CD4-positive, alpha-beta T cell treated with Interleukin-6 for 4 hours (primary cell): ENCODE data around the gene GSTM5.
"Not testable (repeated sequence)": the region's sequence is repeated elsewhere in the genome, so short reads cannot be mapped to it uniquely, and the experiment has no call there.

ENCODE experiments used
- DNase-seq: peaks from one replicate; pipeline ENCODE4 v3.0.0-alpha.2; 2020; ENCODE audit warnings: mixed read lengths

Gene GSTM5

DNA sequence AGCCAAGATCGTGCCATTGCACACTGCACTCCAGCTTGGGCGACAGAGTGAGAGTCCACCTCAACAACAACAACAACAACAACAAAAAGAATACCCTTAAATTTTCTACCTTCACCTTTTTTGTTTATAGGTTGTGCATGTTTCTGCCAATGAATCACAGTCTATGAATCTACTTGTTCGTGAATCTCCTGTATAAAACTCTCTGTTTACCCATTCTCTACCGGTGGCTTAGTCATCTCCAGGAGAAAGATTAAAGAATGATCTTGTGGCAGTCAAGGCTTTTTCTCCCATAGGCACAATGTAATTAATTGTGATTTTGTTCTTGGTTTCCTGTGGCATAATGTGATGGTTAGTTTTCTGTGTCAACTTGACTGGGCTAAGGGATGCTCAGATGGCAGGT, 14.2 kb upstream of the GSTM5 start:
- not testable (repeated sequence) for DNase-seq

DNA sequence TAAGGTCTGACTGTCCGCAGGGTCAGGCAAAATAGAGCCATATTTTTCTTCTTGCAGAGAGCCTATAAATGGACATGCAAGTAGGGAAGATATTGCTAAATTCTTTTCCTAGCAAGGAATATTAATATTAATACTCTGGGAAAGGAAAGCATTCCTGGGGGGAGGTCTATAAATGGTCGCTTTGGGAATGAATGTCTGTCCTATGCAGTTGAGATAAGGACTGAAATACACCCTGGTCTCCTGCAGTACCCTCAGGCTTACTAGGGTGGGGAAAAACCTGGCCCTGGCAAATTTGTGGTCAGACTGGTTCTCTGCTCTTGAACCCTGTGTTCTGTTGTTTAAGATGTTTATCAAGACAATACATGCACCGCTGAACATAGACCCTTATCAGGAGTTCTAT, 9.1 kb upstream of the GSTM5 start:
- DNase-seq = not testable (repeated sequence)

DNA sequence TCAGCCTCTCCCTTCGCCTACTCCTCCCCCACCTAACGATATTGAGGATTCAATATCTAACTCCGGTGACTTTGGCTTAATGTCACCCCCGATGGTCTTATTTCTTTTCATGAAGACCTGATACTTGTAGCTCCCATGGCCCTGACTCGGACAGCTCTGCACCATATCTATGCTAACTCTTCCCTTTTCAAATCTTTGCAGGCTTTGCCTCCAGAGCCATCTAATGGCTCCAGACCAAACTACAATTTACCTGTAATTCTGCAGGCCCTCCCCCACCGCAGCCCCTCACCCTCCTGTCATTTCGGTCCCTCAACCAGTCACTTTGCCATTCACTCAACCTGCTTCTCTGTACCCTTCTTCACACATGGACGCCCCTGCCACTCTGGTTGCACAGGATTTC, 7.9 kb upstream of the GSTM5 start:
- no peak for DNase-seq

DNA sequence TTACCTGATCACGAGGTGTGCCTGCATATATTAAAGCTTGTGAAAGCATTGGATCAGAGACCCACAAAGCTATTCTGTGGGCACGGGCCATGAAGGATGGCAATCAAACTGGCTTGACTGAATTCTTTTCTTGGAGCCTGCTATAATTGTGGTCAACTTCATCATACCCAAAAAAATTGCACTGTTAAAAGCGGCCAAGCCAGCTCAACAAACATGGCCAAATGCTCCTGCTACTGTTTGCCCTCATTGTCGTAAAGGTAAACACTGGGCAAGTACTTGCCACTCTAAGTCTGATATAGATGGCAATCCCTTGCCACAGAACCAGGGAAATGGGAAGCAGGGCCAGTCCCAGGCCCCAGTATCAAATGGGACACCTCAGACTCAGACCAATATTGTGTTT, 6.6 kb upstream of the GSTM5 start:
- no peak for DNase-seq

DNA sequence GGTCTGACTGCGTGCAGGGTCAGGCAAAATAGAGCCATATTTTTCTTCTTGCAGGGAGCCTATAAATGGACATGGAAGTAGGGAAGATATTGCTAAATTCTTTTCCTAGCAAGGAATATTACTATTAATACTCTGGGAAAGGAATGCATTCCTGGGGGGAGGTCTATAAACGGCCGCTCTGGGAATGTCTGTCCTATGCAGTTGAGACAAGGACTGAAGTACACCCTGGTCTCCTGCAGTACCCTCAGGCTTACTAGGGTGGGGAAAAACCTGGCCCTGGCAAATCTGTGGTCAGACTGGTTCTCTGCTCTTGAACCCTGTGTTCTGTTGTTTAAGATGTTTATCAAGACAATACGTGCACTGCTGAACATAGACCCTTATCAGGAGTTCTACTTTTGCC, 3.1 kb upstream of the GSTM5 start:
- DNase-seq = not testable (repeated sequence)

DNA sequence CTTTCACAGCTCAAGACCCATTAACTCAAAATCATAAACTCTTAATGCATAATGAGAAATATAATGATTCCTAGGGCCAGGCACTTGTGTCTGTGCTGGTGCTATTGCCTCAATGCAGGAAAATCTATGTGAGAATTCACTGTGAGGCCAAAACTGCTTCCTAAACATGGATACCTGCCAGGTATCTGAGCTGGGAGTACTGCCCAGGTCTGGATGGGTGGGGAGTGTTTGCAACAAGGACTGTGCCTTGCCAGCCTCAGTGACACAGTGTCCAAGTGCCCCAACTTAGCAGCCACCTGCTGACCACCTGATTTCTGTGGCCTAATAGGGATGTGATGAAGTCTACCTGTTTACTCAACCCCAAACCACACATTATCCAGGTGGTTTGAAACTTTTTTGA, 2.2 kb upstream of the GSTM5 start:
- DNase-seq = not testable (repeated sequence)

DNA sequence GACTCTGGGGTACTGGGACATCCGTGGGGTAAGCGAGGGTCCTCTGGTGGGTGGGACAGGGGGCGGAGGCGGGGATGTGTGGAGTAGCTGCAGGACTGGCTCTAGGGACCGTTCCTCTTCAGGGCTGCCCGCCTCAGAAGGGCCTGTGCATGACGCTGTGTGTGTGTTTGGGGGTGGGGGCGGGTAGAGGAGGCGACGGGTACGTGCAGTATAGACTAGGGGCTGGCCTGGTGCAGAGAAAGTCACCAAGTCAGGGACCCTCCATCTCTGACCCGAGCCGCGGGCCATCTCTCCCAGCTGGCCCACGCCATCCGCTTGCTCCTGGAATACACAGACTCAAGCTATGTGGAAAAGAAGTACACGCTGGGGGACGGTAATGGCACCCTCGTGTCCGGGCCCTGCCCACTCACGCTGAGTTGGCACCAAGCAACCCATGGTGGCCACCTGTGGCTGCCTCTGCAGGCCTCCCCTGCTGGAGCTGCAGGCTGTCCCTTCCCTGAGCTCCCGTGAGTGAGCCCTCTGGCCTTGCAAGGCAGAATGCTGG, 342 bp downstream of the GSTM5 start:
- DNase-seq = no peak

DNA sequence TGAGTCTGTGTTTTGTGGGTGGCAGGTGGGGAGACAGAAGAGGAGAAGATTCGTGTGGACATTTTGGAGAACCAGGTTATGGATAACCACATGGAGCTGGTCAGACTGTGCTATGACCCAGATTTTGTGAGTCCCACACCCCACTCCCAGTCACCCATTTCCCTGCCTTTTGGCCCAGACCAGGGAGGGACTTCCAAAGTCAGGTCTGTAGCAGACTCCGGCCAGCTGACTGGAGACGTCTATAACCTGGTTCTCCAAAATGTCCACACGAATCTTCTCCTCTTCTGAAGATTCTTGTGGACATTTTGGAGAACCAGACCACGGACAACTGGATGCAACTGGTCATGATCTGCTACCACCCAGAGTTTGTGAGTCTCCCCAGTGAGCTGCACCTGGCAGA, 1.6 kb downstream of the GSTM5 start:
- no peak for DNase-seq

DNA sequence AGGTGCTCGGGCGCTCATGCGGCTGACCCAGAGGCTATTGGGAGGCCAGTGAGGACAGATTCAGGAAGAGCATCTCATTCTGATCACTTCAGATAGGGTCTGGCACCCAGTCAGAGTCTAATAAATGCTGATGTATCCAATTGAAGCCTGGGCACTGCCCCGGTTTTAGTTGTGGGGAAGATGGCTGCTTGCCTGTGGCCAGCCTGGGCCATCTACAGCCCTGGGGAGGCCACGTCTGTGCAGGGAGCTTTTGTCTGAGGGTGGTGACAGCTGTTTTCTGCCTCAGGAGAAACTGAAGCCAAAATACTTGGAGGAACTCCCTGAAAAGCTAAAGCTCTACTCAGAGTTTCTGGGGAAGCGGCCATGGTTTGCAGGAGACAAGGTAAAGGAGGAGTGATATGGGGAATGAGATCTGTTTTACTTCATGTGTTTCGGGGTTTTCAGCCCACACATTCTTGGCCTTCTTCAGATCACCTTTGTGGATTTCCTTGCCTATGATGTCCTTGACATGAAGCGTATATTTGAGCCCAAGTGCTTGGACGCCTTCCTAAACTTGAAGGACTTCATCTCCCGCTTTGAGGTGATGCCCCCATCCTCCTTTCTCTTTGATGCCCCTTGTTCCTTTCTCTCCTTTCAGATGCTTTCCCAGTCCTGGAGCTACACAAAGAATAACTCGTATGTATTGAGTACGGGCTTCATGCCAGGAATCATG, 2.8 kb downstream of the GSTM5 start:
- no peak for DNase-seq

DNA sequence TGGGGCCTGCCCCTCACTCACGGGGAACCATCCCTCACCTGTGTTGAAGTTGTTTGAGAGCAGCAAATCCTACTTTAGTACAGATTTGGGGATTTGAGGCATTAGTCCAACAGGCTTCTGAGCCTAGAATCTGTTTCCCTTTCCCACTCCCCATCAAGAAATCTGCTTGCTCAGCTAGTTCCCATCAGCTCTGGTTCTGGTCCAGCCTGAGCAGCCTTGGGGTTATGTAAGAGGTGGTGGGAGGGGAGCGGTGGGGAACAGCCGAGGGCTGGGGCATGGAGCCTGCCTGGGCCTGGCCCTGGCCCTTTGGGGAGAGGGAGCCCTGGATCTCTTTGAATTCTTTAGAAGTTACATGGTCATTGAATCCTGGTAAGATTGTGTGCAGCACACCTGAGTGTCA, 4.1 kb downstream of the GSTM5 start:
- DNase-seq = no peak

DNA sequence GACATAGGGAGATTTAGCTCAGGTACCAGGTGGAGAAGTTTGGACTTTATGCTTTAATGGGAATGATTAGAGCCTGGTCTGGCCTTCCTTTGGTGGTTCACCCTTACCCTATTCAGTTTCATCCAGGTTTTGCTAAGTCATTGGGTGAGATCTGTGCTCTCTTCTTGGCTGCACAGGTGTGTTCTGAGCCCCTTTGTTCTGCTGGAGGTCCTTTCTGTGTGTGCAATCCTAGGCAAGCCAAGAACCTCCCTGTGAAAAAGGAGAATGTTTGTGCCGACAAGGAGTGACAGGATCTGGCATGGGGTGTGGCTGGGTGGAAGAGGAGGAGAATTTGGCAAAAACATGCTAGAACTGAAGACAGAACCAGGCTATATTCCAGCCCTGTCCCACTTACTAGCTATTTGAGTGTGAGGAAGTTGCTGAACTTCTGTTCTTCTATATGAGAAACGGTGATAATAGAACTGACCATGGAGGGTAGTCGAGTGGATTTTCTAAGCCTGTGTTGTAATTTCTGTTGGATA, 4.6 kb downstream of the GSTM5 start:
- DNase-seq = no peak

DNA sequence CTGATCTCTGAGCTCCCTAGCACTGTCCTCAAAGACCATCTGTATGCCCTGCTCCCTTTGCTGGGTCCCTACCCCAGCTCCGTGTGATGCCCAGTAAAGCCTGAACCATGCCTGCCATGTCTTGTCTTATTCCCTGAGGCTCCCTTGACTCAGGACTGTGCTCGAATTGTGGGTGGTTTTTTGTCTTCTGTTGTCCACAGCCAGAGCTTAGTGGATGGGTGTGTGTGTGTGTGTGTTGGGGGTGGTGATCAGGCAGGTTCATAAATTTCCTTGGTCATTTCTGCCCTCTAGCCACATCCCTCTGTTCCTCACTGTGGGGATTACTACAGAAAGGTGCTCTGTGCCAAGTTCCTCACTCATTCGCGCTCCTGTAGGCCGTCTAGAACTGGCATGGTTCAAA, 5.7 kb downstream of the GSTM5 start:
- no peak for DNase-seq

DNA sequence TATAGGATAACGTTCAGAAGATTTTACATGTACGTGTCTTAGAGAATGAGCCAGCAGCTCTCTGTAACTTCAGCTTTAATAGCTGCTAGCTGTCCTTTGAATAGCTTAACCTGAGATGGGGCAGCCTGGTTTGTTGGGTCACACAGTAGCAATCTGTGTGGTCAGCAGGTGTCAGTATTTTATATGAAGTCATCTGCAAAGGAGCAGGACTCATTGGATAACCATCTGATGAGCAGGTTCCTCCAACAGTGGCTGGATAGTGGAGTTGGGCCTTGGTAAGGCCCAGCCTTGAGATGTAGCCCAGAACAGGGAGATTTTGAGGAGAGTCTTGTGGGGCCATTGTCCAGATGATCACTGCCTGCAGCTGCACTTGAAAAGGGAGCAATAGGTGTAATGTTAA, 6.4 kb downstream of the GSTM5 start:
- no peak for DNase-seq

DNA sequence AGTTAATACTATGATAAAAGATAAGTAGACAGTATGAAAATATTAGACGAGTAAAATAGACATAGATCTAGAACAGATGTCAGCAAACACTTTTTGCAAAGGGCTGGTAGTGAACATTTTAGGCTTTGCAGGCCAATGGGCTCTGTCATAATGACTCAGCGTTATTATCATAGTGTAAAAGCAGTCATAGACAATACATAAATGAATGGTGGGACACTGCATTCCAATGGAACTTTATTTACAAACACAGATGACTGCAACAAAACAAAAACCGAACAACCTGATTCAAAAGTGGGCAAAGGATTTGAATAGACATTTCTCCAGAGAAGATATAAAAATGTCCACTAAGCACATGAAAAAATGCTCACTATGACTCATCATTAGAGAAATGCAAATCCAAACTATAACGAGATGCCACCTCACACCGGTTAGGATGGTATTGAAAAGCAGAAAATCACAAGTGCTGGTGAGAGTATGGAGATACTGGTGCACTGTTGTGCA, 7.3 kb downstream of the GSTM5 start:
- no peak for DNase-seq

DNA sequence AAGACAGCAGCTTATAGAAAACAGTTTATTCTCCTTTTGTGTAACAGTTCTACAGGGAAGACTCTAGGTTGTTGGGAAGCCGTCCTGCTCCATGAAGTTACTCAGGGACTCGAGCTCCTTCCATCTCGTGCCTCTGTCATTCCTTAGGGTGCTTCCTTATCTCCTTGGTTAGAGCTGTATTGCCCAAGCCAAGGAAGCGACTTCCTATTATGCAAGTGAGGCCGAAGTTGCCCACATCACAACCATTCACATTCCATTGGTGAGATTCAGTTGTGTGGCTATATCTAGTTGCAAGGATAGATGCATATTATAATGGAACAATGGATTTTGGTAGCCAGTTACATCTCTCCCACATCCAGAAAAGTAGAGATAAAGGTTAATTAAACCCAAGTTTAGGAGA, 9.0 kb downstream of the GSTM5 start:
- no peak for DNase-seq

DNA sequence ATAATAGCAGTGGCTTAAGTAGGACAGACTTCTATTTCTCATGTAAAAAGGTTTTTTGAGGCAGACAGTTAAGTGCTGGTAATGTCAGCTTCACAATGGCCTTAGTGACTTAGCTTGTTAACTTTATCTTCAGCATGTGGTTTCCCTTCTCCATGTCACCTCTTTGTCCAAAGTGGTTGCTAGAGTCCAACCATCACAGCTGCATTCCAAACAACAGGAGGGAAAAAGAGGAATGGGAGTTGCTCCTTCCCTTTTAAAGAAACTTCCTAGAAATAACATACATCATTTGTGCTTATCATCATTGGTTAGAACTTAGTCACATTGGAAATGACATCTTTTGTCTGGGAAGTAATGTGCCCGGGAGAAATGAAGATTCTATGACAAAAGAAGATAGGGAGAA, 9.9 kb downstream of the GSTM5 start:
- no peak for DNase-seq

DNA sequence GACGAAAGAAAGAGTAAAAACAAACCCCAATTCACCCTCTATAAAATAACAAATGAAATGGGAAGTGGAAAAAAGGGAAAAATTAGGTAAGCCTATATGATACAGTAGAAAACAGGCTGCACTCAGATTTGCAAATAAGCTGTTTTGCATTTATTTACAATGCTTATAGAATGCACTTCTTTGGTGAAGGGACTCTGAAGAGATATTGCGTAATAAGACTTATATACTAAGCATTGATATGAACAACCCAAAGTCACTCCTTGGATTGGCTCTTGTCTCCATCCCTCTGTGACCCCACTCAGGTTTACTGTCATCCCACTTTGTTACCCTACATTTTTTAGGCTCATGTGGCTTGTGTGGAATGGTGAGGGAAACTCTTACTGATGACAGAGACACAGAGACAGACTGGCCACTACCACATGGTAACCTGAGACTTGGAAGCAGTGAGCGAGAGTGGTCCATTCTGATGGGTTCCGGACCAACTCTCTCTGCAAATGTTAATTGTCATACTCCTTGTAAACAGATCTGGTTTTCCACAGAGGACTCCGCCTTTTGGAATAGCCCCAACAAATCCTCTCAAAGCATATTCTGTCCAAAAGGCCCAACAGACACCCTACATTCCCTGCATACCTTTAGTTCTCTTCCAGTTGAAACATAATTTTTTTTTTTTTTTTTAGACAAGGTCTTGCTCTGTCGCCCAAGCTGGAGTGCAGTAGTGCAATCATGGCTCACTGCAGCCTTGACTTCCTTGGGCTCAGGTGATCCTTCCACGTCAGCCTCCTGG, 11.0 kb downstream of the GSTM5 start:
- no peak for DNase-seq

DNA sequence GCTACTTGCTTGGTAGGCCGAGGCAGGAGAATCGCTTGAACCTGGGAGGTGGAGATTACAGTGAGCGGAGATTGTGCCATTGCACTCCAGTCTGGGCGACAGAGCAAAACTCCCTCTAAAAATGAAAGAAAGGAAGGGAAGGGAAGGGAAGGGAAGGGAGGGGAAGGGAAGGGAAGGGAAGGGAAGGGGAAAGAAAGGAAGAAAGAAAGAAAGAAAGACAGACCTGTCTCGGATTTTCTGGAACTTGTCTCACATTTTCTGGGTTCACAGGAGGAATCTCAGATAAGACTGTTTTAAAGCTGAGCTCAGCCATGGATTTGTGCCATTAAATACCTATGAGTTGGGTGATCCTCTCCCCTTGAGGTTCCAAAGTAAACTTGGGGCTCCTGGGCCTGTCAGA, 12.9 kb downstream of the GSTM5 start:
- no peak for DNase-seq

DNA sequence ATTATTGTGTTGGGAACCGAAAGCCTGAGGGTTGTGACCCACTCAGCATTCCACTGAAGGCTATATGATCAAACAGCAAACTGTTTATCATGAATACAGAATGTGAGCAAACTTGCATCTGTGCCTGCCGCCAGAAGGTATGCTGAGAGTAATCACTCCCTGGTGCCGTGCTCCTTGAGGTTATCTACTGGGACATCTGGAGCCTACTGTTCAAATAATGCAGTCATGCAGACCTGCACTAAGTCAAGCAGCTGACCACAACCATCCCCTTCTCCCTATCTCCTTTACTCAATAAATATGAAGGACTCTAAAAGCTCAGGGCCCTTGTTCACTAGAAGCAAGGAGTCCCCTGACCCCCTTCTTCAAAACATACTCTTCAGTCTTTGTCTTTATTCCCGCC, 13.5 kb downstream of the GSTM5 start:
- DNase-seq = no peak

DNA sequence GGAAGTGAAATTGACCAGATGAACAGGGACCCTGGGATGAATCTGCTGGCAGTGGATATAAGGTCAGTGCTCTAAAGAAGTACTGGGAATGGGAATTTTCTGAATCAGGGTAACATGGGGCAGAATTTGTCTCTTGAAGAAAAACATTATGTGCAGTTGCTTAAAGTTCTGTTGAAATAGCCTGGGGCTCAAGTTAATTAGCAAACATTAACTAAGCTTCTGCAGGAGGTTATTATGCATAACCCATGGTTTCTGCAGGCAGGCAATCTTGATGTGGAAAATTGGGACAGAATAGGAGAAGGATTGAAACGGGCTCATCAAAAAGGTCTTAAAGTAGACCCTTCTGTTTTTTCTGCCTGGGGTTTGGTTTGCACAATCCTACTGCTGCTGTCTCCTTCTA, 14.0 kb downstream of the GSTM5 start:
- no peak for DNase-seq

DNA sequence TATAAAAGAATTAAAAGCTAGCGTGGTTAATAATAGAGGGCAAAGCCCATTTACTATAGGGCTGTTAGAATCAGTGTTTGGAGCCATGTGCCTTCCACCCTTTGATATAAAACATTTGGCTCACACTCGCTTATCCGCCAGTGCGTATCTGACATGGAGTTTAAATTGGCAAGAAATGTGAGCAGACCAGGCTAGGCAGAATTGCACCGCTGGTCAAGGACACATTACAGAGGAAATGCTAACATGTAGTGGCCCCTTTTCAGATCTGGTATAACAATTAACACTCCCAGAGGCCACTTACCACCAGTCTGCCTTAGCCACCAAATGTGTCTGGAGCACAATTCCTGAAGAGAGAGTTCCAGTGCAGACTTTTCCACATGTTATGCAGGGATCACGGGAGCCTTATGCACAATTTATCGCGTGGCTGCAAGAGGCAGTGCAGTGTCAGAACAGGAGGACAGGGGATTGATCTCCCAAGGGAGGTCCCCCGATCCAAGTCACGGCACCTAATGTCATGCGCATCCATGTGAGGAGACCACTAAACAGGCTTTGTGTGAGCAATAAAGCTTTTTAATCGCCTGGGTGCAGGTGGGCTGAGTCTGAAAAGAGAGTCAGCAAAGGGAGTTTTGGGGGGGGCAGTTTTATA, 14.8 kb downstream of the GSTM5 start:
- DNase-seq = no peak

DNA sequence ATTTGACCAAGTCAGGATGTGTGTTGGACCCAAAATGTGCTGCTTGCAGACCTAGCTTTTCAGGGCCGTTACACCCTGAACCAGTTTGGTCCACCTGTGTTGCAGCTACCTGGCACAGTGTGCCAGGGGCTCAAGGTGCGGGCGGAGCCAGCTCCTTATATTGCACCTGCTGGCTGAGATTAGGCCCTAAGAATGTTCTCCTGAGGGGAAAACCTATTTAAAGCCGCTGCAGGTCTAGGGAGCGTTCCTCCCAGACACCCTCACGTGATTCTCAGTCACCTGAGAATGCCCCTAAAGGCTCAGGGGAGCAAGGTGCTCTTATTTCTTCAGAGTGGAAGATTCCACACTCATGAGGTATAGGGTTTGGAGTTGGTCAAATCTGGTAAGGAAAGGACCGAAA, 16.8 kb downstream of the GSTM5 start:
- DNase-seq = no peak

DNA sequence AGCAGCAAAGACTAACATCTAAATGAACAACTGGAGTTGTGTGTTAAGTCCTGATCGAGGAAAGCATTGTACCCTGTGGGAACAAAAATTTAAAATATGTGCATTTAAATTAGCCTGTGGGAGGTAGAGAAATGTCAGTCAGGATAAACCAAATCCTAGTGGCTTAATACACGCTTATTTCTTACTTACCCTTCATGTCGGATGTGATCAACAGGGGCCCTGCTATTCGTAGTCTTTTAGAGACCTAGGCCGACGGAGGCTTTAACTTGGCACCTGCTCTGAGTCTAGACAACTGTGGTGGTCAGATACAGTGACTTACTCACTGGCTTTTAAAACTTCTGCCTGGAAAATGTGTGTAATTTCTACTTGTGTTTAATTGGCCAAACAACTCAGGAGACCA, 18.6 kb downstream of the GSTM5 start:
- no peak for DNase-seq
